ENCODE data around the gene CDH4. TPM values are rescaled to one million over a fixed set of nuclear protein-coding genes. Genes with fewer than 3 reads are reported as not detected.

Gene CDH4
- total and polyA plus RNA-seq, 9 of the 15 experiments (the other 6 are each of a cell fraction or from before 2014, with no cell fraction given) = 0.04 TPM; not detected in 8

DNA sequence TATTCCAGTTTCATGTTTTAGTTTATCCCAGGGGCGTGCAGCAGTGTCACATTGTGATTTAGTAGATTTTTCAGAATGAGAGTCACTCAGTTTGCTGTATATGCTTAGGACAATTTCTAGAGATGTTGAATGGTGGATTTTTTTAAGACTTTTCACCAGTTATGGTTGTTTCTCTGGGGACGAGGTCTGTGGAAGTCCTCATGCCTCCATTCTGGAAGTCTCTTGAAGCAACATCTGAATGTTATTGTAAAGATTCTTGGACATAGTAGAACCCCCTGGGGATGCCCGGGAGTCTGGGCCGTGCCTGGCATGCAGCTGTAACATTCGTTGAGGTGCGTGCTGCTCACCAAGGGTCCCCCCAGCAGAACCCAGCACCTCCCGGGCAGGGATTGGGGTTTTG, 341.5 kb downstream of the CDH4 start (continued):
- TF ChIP-seq, protein P1, sequence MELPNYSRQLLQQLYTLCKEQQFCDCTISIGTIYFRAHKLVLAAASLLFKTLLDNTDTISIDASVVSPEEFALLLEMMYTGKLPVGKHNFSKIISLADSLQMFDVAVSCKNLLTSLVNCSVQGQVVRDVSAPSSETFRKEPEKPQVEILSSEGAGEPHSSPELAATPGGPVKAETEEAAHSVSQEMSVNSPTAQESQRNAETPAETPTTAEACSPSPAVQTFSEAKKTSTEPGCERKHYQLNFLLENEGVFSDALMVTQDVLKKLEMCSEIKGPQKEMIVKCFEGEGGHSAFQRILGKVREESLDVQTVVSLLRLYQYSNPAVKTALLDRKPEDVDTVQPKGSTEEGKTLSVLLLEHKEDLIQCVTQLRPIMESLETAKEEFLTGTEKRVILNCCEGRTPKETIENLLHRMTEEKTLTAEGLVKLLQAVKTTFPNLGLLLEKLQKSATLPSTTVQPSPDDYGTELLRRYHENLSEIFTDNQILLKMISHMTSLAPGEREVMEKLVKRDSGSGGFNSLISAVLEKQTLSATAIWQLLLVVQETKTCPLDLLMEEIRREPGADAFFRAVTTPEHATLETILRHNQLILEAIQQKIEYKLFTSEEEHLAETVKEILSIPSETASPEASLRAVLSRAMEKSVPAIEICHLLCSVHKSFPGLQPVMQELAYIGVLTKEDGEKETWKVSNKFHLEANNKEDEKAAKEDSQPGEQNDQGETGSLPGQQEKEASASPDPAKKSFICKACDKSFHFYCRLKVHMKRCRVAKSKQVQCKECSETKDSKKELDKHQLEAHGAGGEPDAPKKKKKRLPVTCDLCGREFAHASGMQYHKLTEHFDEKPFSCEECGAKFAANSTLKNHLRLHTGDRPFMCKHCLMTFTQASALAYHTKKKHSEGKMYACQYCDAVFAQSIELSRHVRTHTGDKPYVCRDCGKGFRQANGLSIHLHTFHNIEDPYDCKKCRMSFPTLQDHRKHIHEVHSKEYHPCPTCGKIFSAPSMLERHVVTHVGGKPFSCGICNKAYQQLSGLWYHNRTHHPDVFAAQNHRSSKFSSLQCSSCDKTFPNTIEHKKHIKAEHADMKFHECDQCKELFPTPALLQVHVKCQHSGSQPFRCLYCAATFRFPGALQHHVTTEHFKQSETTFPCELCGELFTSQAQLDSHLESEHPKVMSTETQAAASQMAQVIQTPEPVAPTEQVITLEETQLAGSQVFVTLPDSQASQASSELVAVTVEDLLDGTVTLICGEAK (IDR thresholded peaks at IDR 0.05) = no peak
- TF ChIP-seq, protein P1 (CRISPR knock-in tag; IDR thresholded peaks at IDR 0.05) = no peak
- TF ChIP-seq, protein P2, sequence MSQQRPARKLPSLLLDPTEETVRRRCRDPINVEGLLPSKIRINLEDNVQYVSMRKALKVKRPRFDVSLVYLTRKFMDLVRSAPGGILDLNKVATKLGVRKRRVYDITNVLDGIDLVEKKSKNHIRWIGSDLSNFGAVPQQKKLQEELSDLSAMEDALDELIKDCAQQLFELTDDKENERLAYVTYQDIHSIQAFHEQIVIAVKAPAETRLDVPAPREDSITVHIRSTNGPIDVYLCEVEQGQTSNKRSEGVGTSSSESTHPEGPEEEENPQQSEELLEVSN (IDR thresholded peaks at IDR 0.05; ENCODE audit: borderline replicate concordance in 1 of 2, extremely low read depth in 1 of 2, insufficient read depth in 1 of 2, insufficient read length in 1 of 2, low read depth in 1 of 2, low read length in 1 of 2, poor library complexity in 1 of 2, severe bottlenecking in 1 of 2) = no peak
- TF ChIP-seq CAMTA2 (CRISPR knock-in tag; conservative IDR thresholded peaks at IDR 0.05) = no peak
- no peak for TF ChIP-seq MECOM (CRISPR knock-in tag; IDR thresholded peaks at IDR 0.05)
- no peak for TF ChIP-seq FOSL1 (tag; conservative IDR thresholded peaks at IDR 0.05)
- TF ChIP-seq NFRKB (IDR thresholded peaks at IDR 0.05; ENCODE audit: low read depth) = no peak
- no peak for TF ChIP-seq ETV1 (tag; conservative IDR thresholded peaks at IDR 0.05; ENCODE audit: low read depth)
